Muscle of leg (tissue), 11 donors: Measurements from ENCODE around the gene SH3RF1. TPM values are rescaled to one million over a fixed set of nuclear protein-coding genes. Genes with fewer than 3 reads are reported as not detected.
A peak's percentile ranks its signal among the peaks of the same experiment; 100 is the strongest.

ENCODE experiments used
- DNase-seq: peaks from one replicate; pipeline ENCODE4 v3.0.0; 2013
- H3K27ac ChIP-seq: one replicate; pipeline ENCODE4 v1.5.1; 2013; ENCODE audit warnings: mild to moderate bottlenecking, low read length, control low read depth
- H3K27me3 ChIP-seq: one replicate; pipeline ENCODE4 v1.6.1; 2013; ENCODE audit warnings: low read length; ENCODE audit not compliant: control insufficient read depth, insufficient read depth
- H3K36me3 ChIP-seq: one replicate; pipeline ENCODE4 v1.6.1; 2013; ENCODE audit warnings: low read length; ENCODE audit not compliant: control insufficient read depth, insufficient read depth
- H3K4me1 ChIP-seq: one replicate; pipeline ENCODE4 v1.6.1; 2013; ENCODE audit warnings: low read length; ENCODE audit not compliant: control insufficient read depth, insufficient read depth
- H3K4me3 ChIP-seq: one replicate; pipeline ENCODE4 v1.5.1; 2013; ENCODE audit warnings: low read length, control low read depth
- H3K9me3 ChIP-seq: replicated peaks from 2 replicates; pipeline ENCODE4 v1.6.1; 2013; ENCODE audit warnings: low read depth, low read length; ENCODE audit not compliant: control insufficient read depth
- whole genome bisulfite sequencing: methylation state at CpG from one replicate; pipeline ENCODE4 v1.1.5; 2013; ENCODE audit warnings: missing lambda C conversion rate; ENCODE audit not compliant: insufficient coverage; 5-methylcytosine and 5-hydroxymethylcytosine counted together
- polyA plus RNA-seq, 8 donors: library from polyadenylated mRNA; unstranded; fragments of 120-200 nt; gene quantifications; one replicate each; pipeline versions ENCODE4 v1.2.1 to v1.2.3, GENCODE V29; 2013; ENCODE audit warnings: inconsistent platforms in 1 of 8, low replicate concordance in 1 of 8; ENCODE audit not compliant: insufficient read length in 8 of 8, insufficient read depth in 1 of 8
- total RNA-seq: library from RNA; stranded (reverse); fragments of 120-200 nt; gene quantifications from one replicate; pipeline ENCODE4 v1.2.4, GENCODE V29; 2013

SH3RF1 gene
- total and polyA plus RNA-seq, 9 donors, result 10.7 to 19.4 (median 16.3) TPM

DNA sequence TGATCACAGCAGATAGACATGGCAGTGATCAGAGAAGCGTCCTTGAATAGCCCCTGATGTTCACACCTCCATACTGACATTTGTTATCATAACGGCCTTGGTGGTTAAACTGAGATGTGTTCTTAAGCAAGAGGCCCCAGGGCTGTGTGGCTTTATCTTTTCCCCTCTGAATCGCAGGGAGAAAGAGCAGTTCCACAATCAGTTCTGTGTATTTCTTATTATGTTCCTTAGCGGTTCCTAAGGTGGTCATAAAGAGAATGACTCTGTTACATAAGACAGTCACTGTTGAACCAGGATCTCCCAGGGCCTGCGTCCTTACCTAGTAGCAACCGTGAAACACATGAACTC, 207.9 kb downstream of the SH3RF1 start:
- no peaks in the 10 kb centered on the region for H3K36me3 ChIP-seq
- no peaks in the 10 kb centered on the region for H3K9me3 ChIP-seq
- H3K27me3 ChIP-seq, result no peaks in the 10 kb centered on the region
- peaks cover 38% of the 10 kb centered on the region for H3K4me1 ChIP-seq
- peak overlapping the region; percentile 52 for H3K27ac ChIP-seq
- no CpG with 5 or more reads among the region's 6 CpGs for WGBS
- DNase-seq, result no peak
- no peak overlapping the region for H3K4me3 ChIP-seq

DNA sequence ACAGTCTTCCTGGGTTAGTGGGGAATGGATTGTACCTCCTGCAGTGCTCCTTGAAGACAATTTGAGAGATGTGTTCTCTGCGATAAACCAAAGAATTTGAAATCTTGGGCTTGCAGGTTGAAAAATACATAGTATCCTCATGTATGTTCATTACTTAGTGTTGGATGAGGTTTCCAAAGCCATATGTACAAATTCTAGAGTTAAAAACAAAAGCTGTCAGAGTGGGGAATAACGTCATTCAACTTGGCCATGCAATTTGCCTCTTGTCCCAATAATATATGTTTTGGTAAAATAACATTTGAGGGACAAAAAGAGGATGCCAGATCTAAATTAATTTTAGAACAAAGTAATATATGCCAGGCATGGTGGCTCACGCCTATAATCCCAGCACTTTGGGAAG, 209.4 kb downstream of the SH3RF1 start:
- no peak for DNase-seq
- H3K9me3 ChIP-seq, result no peaks in the 10 kb centered on the region
- H3K36me3 ChIP-seq, result no peaks in the 10 kb centered on the region
- H3K4me3 ChIP-seq, result no peak overlapping the region
- H3K27ac ChIP-seq, result no peak overlapping the region
- H3K27me3 ChIP-seq, result no peaks in the 10 kb centered on the region
- WGBS, result no CpG with 5 or more reads among the region's 3 CpGs
- H3K4me1 ChIP-seq, result peaks cover 41% of the 10 kb centered on the region

DNA sequence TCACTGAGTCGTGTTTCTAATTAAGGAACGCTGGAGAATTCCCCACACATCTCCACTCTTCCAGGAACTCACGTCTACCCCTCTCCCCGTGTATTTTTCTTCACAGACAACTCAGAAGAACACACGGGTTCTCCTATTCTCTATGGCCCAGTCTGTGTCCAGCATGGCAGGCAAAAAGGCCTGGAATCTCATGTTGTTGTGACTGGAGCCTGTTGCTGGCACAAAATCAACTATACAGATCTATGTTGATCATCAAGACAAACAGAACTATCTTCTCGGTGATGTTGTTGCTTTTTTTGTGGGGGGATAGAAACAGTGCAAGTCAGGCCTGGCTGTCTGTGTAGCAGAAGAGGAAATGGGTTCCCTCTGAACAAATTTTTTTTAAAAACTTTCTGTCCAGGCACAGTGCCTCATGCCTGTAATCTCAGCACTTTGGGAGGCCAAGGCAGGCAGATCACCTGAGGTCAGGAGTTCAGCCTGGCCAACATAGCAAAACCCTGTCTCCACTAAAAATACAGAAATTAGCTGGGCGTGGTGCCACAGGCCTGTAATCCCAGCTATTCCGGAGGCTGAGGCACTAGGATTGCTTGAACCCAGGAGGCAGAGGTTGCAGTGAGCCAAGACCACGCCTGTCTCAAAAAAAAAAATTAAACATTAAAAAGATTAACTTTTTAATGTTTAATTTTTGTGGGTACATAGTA, 210.2 kb downstream of the SH3RF1 start:
- Histone ChIP-seq H3K27ac (peak overlapping the region; percentile 80), H3K4me1 (peaks cover 41% of the 10 kb centered on the region), H3K36me3 (no peaks in the 10 kb centered on the region), H3K9me3 (no peaks in the 10 kb centered on the region), H3K27me3 (no peaks in the 10 kb centered on the region), H3K4me3 (no peak overlapping the region)
- peak; percentile 58 for DNase-seq
- 26% methylated on average over 2 of the region's 9 CpGs for WGBS

DNA sequence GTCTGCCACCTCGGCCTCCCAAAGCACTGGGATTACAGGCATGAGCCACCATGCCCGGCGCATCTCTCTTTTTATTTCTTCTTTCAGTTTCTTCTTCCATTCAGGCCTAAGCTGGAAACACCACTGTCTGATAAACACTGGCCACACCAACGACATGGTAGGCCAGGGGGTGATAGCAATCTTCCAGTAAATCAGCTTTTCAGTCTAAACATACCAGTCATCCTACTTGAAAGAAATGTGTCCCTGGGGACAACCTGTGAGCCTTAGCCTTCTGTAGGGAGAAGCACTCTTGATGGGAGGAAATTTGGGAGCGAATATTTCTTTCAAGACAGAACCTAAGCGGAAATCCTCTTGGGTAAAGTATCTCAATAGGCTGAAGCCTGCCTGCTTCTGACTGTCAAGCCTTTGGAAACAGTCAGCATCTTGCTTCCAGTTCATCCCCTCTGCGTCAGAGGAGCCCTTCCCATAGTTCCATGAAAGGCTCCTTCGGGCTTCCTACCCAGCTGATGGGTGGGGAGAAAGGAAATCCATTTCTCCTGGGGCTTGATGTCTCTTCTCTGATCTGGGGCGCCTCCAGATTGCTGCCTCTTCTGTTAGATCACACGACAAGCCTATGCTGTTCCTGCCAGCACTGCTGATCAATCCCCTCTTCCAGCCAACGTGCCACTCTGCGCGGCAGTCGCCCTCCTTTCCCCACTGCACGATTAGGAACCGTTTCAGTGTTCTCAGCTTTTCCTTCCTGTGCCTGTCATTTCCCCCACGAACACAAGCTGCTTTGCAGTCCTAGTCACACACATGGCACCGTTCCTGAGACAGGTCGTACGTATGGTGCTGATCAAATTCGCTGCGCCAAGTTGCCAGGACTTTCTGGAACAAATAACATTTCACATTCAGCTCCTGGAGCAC, 211.2 kb downstream of the SH3RF1 start:
- H3K9me3 ChIP-seq, result no peaks in the 10 kb centered on the region
- no peak overlapping the region for H3K4me3 ChIP-seq
- H3K36me3 ChIP-seq, result no peaks in the 10 kb centered on the region
- peak; percentile 84 for DNase-seq
- H3K27ac ChIP-seq, result peak overlapping the region; percentile 80
- whole genome bisulfite sequencing, result 38% methylated on average over 19 of the region's 22 CpGs
- peaks cover 39% of the 10 kb centered on the region for H3K4me1 ChIP-seq
- no peaks in the 10 kb centered on the region for H3K27me3 ChIP-seq

DNA sequence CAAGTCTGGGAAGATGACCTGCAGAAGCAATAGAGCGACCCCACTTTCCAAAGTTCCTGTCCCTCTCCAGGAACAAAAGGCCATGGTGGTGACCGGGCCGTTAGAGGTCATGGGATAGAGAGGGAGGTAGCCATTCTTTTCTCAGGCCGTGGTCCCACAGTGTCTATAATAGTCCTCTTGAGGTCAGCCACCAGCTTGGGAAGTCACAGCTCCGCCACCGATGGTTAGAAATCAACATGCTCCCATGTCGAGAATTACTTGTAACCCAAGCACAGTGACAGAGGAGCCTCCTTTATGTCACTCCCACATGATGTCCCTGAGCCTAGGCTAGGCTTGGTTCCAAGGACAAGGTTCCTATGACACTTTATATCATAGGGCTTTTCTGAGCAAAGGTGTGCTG, 212.4 kb downstream of the SH3RF1 start:
- Histone ChIP-seq H3K9me3 (no peaks in the 10 kb centered on the region), H3K4me3 (no peak overlapping the region), H3K27ac (peak overlapping the region; percentile 54), H3K36me3 (no peaks in the 10 kb centered on the region), H3K4me1 (peaks cover 29% of the 10 kb centered on the region), H3K27me3 (no peaks in the 10 kb centered on the region)
- DNase-seq, result peak; percentile 36
- WGBS, result 76% methylated on average over 4 of the region's 7 CpGs

DNA sequence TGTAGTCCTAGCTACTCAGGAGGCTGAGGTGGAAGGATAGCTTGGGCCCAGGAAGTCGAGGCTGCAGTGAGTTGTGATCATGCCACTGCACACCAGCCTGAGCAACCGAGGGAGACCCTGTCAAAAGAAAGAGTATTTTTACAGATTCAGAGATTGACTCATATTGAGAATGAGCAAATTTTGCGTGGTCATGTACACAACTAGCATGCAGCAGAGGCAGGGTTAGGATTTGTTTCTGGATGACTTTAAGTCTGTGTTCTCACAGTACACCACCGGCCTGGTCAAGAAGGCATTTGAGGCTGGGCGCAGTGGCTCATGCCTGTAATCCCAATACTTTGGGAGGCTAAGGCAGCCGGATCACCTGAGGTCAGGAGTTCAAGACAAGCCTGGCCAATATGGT, 215.9 kb downstream of the SH3RF1 start:
- H3K27me3 ChIP-seq, result no peaks in the 10 kb centered on the region
- no peaks in the 10 kb centered on the region for H3K9me3 ChIP-seq
- H3K4me3 ChIP-seq, result no peak overlapping the region
- DNase-seq, result no peak
- H3K4me1 ChIP-seq, result peaks cover 35% of the 10 kb centered on the region
- no peaks in the 10 kb centered on the region for H3K36me3 ChIP-seq
- H3K27ac ChIP-seq, result no peak overlapping the region
- 92% methylated on average over 5 of the region's 6 CpGs for WGBS

DNA sequence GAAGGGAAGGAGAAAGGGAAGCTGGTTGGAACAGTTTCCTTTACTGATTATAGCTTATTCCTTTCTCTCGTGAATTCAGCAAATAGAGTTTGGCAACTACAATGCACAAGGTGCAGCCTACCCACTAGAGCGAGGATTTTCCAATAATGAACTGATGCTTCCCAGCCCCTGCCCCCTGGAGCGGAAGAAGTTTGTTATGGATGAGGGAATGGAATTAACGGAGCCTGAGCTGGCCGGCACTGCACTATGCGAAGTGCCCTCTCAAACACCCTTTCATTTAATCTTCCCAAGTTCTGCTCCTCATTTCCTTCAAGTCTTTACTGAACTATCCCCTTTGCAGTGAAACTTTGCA, 218.2 kb downstream of the SH3RF1 start:
- peak overlapping the region; percentile 81 for H3K27ac ChIP-seq
- H3K4me3 ChIP-seq, result no peak overlapping the region
- H3K36me3 ChIP-seq, result no peaks in the 10 kb centered on the region
- no peak for DNase-seq
- WGBS, result 17% methylated on average over 2 of the region's 6 CpGs
- H3K9me3 ChIP-seq, result no peaks in the 10 kb centered on the region
- H3K4me1 ChIP-seq, result peaks cover 40% of the 10 kb centered on the region
- no peaks in the 10 kb centered on the region for H3K27me3 ChIP-seq

DNA sequence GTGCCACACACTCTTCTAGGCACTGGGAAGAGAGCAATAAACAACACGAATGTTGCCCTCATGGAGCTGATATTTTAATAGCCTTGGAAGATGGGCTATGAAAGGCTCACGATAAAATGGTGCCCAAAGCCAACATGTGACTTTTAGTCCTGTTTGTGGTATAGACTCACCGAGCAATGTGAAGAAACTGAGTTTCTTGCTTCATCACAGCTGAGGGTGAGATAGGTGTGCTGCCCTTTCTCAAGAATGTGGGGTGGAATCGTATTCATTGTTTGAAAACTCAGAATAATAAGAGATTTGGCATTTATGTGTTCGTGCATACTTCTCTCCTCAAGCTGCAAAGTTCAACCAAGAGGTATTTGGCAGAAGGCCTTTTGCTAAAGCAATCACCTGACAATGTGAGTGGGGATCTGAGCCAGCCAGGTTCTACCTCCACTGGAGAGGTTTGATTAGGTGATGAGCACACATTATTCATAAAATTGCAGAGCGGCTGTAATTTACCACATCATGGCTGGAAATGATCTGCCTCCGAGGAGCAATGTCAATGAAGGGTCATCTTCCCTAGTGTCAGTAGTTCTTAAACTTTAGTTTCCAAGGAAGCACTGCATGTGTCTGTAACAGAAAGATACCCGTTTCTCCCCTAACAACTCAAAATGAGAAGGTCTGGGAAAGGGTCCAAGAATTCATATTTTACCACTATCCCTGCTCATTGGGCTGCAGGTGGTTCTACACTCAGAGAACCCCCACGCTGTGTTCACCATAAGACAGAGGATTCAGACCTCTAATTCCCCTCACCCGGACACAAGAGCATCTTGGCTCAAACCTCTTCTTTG, 218.8 kb downstream of the SH3RF1 start:
- 27% methylated on average over 3 of the region's 10 CpGs for WGBS
- Histone ChIP-seq H3K4me3 (no peak overlapping the region), H3K9me3 (no peaks in the 10 kb centered on the region), H3K36me3 (no peaks in the 10 kb centered on the region), H3K4me1 (peaks cover 42% of the 10 kb centered on the region), H3K27me3 (no peaks in the 10 kb centered on the region), H3K27ac (peak overlapping the region; percentile 81)
- DNase-seq, result peak; percentile 98

DNA sequence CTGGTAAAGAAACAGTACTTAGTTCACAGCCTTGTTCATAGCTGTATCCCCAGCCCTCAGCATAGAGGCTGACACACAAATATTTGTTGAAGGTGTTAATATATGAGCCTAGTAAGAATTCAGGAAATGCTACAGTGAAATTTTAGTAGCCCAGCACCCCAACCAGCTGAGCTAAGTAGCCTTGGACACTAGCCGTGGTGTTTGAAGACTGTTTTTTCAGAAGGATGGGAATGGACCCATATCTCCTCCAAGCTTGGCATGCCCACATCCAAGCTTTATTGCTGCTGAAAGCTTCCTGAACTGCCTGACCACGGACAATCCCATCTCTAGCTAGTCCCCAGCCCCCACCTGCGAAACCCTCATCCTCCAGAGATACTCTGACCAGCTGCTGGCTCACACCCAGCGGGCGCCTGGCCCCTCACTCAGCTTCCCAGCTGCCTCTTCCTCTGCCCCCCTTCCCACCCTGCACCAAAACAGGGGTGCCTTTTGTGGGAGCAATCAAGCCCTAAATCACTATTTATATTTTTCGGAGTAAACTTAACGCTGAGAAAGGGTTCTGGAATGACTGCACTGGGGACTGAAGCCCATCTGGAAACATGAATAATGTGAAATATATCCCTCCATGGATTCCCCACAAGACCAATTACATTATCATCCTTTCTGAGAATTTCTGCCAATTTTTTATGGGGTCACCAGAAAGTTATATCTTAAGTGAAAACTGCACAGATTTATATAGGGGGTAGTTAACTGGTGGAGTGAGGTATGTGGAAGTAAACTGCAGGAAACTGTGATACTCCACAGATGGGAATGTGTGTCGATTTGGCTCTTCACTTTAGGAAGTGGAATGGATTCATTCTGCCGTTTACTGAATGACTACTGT, 219.6 kb downstream of the SH3RF1 start:
- peaks cover 45% of the 10 kb centered on the region for H3K4me1 ChIP-seq
- H3K27me3 ChIP-seq, result no peaks in the 10 kb centered on the region
- DNase-seq, result peak; percentile 97
- WGBS, result 11% methylated on average over 5 of the region's 9 CpGs
- H3K4me3 ChIP-seq, result no peak overlapping the region
- no peaks in the 10 kb centered on the region for H3K9me3 ChIP-seq
- peak overlapping the region; percentile 81 for H3K27ac ChIP-seq
- no peaks in the 10 kb centered on the region for H3K36me3 ChIP-seq
